Neutrophil (primary cell): ENCODE data around the gene SNF8.

Source experiments
- H3K27ac ChIP-seq: fragments of 200-600 bp; sonication (generic); 2 replicates; pipeline ENCODE4 v1.5.1; 2016; ENCODE audit warnings: mild to moderate bottlenecking, moderate library complexity
- H3K27me3 ChIP-seq: fragments of 200-600 bp; sonication (generic); 2 replicates; pipeline ENCODE4 v1.6.0; 2016; ENCODE audit warnings: mild to moderate bottlenecking
- H3K36me3 ChIP-seq: fragments of 200-600 bp; sonication (generic); 2 replicates; pipeline ENCODE4 v1.5.1; 2017
- H3K4me1 ChIP-seq, 2 experiments: fragments of 200-600 bp in 1 of 2; sonication (generic) in 1 of 2; 1 replicate in 1 of 2; 2 replicates in 1 of 2; pipeline versions ENCODE4 v1.5.1 to v1.6.1; 2013 to 2016; ENCODE audit warnings: low read depth in 1 of 2, low read length in 1 of 2, mild to moderate bottlenecking in 1 of 2, moderate library complexity in 1 of 2; ENCODE audit not compliant: control insufficient read depth in 1 of 2, insufficient read depth in 1 of 2
- H3K4me3 ChIP-seq, 2 experiments: fragments of 200-600 bp in 1 of 2; sonication (generic) in 1 of 2; 1 replicate in 1 of 2; 2 replicates in 1 of 2; pipeline ENCODE4 v1.5.1; 2013 to 2016; ENCODE audit warnings: low read depth in 1 of 2, low read length in 1 of 2, mild to moderate bottlenecking in 1 of 2, moderate library complexity in 1 of 2
- H3K9me3 ChIP-seq: fragments of 200-600 bp; sonication (generic); 2 replicates; pipeline ENCODE4 v1.5.1; 2016
- CTCF ChIP-seq: fragments of 200-600 bp; sonication (generic); IDR thresholded peaks from 2 replicates; pipeline ENCODE4 v1.5.1; 2016; ENCODE audit warnings: antibody characterized with exemption

The SNF8 gene

DNA sequence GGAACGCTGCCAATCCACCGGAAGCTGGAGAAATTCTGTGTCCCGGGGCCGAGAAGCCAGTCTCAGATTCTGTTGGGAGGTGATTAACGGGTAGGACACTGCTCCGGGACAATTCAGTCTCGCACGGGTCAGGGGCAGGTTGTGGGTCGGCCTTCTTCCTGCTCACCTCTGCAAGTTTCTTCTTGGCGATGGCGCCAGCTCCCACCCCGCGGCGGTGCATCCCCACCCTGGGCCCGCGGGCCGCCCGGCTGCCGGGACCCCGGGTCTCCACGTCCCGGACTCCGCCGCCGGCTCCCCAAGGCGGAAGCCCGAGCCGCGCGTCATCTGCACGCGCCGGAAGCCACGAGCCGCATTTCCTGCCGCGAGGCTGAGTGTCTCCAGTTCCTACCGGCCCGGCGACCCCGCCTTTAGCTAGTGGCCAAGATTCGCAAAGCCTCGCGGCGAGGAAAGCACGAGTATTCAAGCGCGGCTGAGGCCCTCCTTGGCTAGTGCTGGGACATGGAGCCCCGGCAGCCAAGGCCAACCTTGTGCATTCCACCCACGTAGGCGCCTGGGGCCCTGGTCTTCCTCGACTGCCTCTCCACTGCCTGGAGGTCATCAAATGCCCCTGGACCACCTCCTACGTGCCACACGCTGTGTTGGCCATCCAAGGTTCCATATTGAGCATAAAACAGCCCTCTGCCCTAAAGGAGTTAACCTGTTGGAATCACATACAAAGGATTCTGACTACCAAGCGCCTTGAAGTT lies at the start of gene SNF8:
TSS of gene SNF8 (minus strand) at position 328 of the 746 bp plus-strand sequence. CDS start at position 220, 108 bp downstream.
- Histone ChIP-seq H3K27ac (peak within 1 kb of the TSS; percentile 76), H3K4me3 (peak within 1 kb of the TSS; percentile 88 to 91), H3K9me3 (no peaks in the 10 kb centered on the region), H3K36me3 (peaks cover 17% of the 10 kb centered on the region), H3K27me3 (peaks cover 27% of the 10 kb centered on the region), H3K4me1 (peaks cover 10 to 16% of the 10 kb centered on the region in 2 experiments)
- peak; percentile 29 for TF ChIP-seq CTCF

- TF ChIP-seq CTCF, result no peak
- no peak overlapping the region for H3K27ac ChIP-seq
- H3K9me3 ChIP-seq, result no peaks in the 10 kb centered on the region
- peaks cover 100% of the 10 kb centered on the region for H3K27me3 ChIP-seq
- H3K4me1 ChIP-seq, result peaks cover 21 to 32% of the 10 kb centered on the region in 2 experiments
- no peak overlapping the region for H3K4me3 ChIP-seq
- no peaks in the 10 kb centered on the region for H3K36me3 ChIP-seq
Observed at GRCh38 chr17:48993951-48994350, 49.3 kb upstream of the SNF8 start.

GRCh38 chr17:48993305-48993704 lies 48.7 kb upstream of the SNF8 start:
- H3K4me3 ChIP-seq, result no peak overlapping the region
- H3K36me3 ChIP-seq, result no peaks in the 10 kb centered on the region
- peaks cover 18 to 26% of the 10 kb centered on the region in 2 experiments for H3K4me1 ChIP-seq
- TF ChIP-seq CTCF, result no peak
- no peak overlapping the region for H3K27ac ChIP-seq
- H3K9me3 ChIP-seq, result no peaks in the 10 kb centered on the region
- H3K27me3 ChIP-seq, result peaks cover 100% of the 10 kb centered on the region

DNA sequence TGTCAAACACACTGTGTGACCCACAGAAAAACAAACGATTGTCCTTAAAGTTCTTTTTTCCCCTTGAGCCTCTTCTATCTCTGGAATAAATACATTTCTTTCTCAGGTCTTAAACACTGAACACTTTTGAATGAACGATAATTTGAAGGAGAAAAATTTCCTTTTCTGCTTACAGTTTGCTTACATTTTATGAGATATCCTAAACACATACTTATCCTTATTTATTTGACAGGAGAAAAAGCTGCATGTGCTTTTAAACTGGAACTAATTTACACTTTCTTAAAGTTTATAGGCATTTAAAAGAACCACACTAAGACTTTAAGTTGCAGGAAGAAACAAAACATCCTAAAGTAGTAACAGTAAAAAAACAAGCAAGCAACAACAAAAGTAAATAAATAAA lies 47.8 kb upstream of the SNF8 start:
- no peak for TF ChIP-seq CTCF
- no peak overlapping the region for H3K4me3 ChIP-seq
- H3K27me3 ChIP-seq, result peaks cover 100% of the 10 kb centered on the region
- H3K36me3 ChIP-seq, result no peaks in the 10 kb centered on the region
- H3K4me1 ChIP-seq, result peaks cover 9 to 17% of the 10 kb centered on the region in 2 experiments
- H3K27ac ChIP-seq, result no peak overlapping the region
- H3K9me3 ChIP-seq, result no peaks in the 10 kb centered on the region

DNA sequence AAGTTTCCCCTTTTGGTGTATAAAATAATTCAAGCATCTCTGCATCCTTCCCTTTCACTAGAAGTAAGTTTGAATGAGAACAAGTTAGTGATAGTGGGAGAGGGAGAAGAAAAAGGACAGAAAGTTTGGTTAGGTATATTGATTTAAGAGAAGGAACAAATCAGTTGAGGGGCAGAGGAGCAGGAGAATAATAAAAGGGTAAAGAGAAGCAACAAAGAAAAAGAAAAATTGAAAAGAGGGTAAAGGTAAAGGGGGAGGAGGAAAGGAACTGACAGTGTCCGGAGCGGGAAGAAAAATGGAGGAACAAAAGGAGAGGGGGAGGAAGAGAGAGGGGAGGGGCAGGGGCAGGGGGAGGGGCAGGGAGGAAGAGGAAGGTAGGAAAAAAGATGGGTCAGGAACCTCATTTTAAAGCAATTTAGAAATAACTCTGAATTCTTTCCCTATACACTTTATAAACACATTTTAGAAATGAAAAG lies 46.3 kb upstream of the SNF8 start:
- H3K4me1 ChIP-seq, result peaks cover under 1 to 5% of the 10 kb centered on the region in 2 experiments
- H3K36me3 ChIP-seq, result no peaks in the 10 kb centered on the region
- no peak for TF ChIP-seq CTCF
- no peaks in the 10 kb centered on the region for H3K9me3 ChIP-seq
- peaks cover 100% of the 10 kb centered on the region for H3K27me3 ChIP-seq
- H3K4me3 ChIP-seq, result no peak overlapping the region
- H3K27ac ChIP-seq, result no peak overlapping the region
